MM.1S (cell line): ENCODE data around the gene XRN1.

Experiments used
- DNase-seq: peaks from one replicate; pipeline ENCODE4 v3.0.0-alpha.2; 2015
- H2AFZ ChIP-seq: fragments of 300-600 bp; sonication (generic); 2 replicates; pipeline ENCODE4 v1.6.0; 2016; ENCODE audit warnings: antibody characterized with exemption, low read length
- H3F3A ChIP-seq: fragments of 300-600 bp; sonication (generic); 2 replicates; pipeline ENCODE4 v1.6.1; 2016; ENCODE audit warnings: mild to moderate bottlenecking, antibody characterized with exemption, low read length, moderate library complexity, mixed read lengths; ENCODE audit not compliant: insufficient read depth
- H3K27ac ChIP-seq: fragments of 300-600 bp; sonication (generic); 2 replicates; pipeline ENCODE4 v1.5.1; 2016; ENCODE audit warnings: mild to moderate bottlenecking, low read length
- H3K27me3 ChIP-seq: fragments of 300-600 bp; sonication (generic); replicated peaks from 2 replicates; pipeline ENCODE4 v1.6.0; 2016; ENCODE audit warnings: low read length; ENCODE audit not compliant: insufficient read depth
- H3K36me3 ChIP-seq: fragments of 300-600 bp; sonication (generic); replicated peaks from 2 replicates; pipeline ENCODE4 v1.6.1; 2016; ENCODE audit warnings: mild to moderate bottlenecking, low read length, mixed read lengths; ENCODE audit not compliant: insufficient read depth
- H3K4me1 ChIP-seq: fragments of 300-600 bp; sonication (generic); 2 replicates; pipeline ENCODE4 v1.6.1; 2016; ENCODE audit warnings: low read length, mixed read lengths
- H3K4me2 ChIP-seq: fragments of 300-600 bp; sonication (generic); 2 replicates; pipeline ENCODE4 v1.6.0; 2016; ENCODE audit warnings: low read depth, low read length
- H3K4me3 ChIP-seq: fragments of 300-600 bp; sonication (generic); 2 replicates; pipeline ENCODE4 v1.5.1; 2016; ENCODE audit warnings: low read length, mixed read lengths
- H3K79me2 ChIP-seq: fragments of 300-600 bp; sonication (generic); 2 replicates; pipeline ENCODE4 v1.6.1; 2016; ENCODE audit warnings: mixed run types, low read length, mixed read lengths
- H3K9ac ChIP-seq: fragments of 300-600 bp; sonication (generic); 2 replicates; pipeline ENCODE4 v1.6.1; 2016; ENCODE audit warnings: low read length, mixed read lengths
- H3K9me2 ChIP-seq: fragments of 300-600 bp; sonication (generic); replicated peaks from 2 replicates; pipeline ENCODE4 v1.6.1; 2016; ENCODE audit warnings: mild to moderate bottlenecking, low read length, mixed read lengths; ENCODE audit not compliant: insufficient read depth
- H3K9me3 ChIP-seq: fragments of 300-600 bp; sonication (generic); replicated peaks from 2 replicates; pipeline ENCODE4 v1.6.1; 2016; ENCODE audit warnings: mild to moderate bottlenecking, low read length, mixed read lengths; ENCODE audit not compliant: insufficient read depth
- H4K20me1 ChIP-seq: fragments of 300-600 bp; sonication (generic); 2 replicates; pipeline ENCODE4 v1.6.1; 2016; ENCODE audit warnings: mild to moderate bottlenecking, low read length, moderate library complexity, mixed read lengths; ENCODE audit not compliant: insufficient read depth
- CTCF ChIP-seq: fragments of 300-600 bp; sonication (generic); IDR thresholded peaks from 2 replicates; pipeline ENCODE4 v1.5.1; 2016; ENCODE audit warnings: antibody characterized with exemption, low read length, mixed read lengths
- EZH2 ChIP-seq: fragments of 300-600 bp; sonication (generic); optimal IDR thresholded peaks from 2 replicates; pipeline ENCODE3; 2017; ENCODE audit warnings: low read depth, mild to moderate bottlenecking, antibody characterized with exemption, low read length, mixed read lengths
- EZH2phosphoT487 ChIP-seq: fragments of 300-600 bp; sonication (generic); IDR thresholded peaks from 2 replicates; pipeline ENCODE4 v1.6.1; 2018; ENCODE audit warnings: antibody characterized with exemption, low read length

XRN1 gene

GRCh38 chr3:142256712-142257333 is 191.0 kb downstream of the XRN1 start:
- no peak overlapping the region for H2AFZ ChIP-seq
- H3K4me2 ChIP-seq, result no peak overlapping the region
- H3K9ac ChIP-seq, result no peak overlapping the region
- TF ChIP-seq CTCF (no peak), EZH2 (no peak), EZH2phosphoT487 (no peak)
- no peak overlapping the region for H3K27ac ChIP-seq
- no peaks in the 10 kb centered on the region for H3K36me3 ChIP-seq
- no peaks in the 10 kb centered on the region for H3F3A ChIP-seq
- H3K79me2 ChIP-seq, result no peaks in the 10 kb centered on the region
- H4K20me1 ChIP-seq, result no peaks in the 10 kb centered on the region
- no peaks in the 10 kb centered on the region for H3K27me3 ChIP-seq
- DNase-seq, result no peak
- no peaks in the 10 kb centered on the region for H3K9me3 ChIP-seq
- H3K9me2 ChIP-seq, result no peaks in the 10 kb centered on the region
- H3K4me3 ChIP-seq, result no peak overlapping the region
- H3K4me1 ChIP-seq, result no peaks in the 10 kb centered on the region
